Hematopoietic multipotent progenitor cell treated with erythropoietin and hydrocortisone succinate and interleukin-3 and kit ligand, for 15 days (in vitro differentiated cells): ENCODE results near the gene ATF7.
A peak's percentile ranks its signal among the peaks of the same experiment; 100 is the strongest.
"Not testable (repeated sequence)": the region's sequence is repeated elsewhere in the genome, so short reads cannot be mapped to it uniquely, and the experiment has no call there.

Experiments used
- DNase-seq: peaks from one replicate; pipeline ENCODE4 v3.0.0-alpha.2; 2015; ENCODE audit warnings: low spot score

Gene ATF7

DNA sequence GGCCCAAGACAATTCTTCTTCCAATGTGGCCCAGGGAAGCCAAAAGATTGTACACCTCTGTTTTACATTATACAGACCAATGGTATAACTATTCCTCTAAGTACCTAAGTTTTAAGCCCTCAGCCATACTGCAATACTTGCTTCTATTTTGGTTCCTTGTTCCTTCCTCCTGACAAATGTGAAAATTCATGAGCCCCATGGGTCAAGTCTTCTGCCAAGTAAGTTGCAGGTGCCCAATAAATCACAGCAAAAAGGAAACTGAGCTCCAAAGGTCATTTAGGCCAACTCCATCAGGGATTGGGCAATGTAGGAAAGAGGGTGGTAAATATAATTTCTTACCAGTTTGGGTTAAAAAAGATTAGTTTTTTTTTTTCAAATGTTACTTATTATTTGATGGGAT lies 61.2 kb downstream of the ATF7 start:
- DNase-seq, result no peak

DNA sequence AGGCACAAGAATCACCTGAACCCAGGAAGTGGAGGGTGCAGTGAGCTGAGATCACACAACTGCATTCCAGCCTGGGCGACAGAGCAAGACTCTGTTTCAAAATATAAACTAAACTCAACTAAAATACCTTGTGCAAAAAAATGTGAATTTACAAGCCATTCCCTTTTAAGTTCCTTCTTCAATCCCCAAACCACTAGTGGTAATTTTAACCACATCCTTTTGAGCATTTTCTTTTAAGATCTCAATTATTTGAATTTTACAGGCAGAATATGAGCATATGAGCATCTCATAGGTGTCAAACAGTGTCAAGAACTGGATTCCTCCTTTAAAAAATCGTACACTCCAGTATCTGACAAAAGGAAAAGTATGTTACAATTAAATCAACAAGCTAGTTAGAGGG lies 61.9 kb downstream of the ATF7 start:
- DNase-seq, result no peak

DNA sequence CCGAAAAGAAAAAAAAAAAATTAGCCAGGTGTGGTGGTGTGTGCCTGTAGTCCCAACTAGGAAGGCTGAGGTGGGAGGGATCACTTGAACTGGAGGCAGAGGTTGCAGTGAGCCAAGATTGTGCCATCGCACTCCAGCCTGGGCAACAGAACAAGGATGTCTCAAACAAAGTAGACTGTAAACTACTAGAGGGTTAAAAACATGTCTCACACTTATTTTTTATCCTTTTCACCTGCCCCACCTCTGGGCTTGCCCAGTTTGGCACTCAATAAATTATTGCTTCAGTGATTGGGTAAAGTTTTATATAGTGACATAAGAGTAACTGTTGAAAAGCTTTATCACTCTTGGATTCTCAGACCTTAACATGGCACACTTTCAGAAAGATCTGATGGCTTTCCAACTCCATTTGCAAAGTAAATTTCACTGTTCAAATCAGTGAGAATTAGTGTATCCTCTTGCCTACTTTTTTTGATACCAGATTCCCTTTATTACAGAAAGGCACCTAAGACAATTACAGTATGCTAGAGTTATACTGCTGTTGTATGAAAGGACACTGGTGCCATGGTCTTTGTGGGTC lies 62.6 kb downstream of the ATF7 start:
- DNase-seq, result no peak

DNA sequence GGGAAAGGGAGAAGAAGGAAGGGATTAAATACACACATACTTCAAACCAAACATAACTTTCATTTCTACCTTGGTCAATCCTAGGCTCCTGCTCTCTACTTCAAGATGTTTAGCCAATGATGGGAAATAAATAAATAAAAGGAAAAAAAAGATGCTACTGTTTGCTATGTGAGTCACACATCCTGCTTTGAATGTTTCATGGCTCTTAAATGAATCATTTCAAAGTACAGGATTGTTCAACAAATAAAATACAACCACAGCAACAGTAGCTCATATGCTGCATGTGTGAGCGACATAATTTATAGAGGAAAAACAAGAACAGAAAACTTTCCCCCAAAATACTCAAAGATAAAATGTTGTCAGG lies 64.6 kb downstream of the ATF7 start:
- no peak for DNase-seq

DNA sequence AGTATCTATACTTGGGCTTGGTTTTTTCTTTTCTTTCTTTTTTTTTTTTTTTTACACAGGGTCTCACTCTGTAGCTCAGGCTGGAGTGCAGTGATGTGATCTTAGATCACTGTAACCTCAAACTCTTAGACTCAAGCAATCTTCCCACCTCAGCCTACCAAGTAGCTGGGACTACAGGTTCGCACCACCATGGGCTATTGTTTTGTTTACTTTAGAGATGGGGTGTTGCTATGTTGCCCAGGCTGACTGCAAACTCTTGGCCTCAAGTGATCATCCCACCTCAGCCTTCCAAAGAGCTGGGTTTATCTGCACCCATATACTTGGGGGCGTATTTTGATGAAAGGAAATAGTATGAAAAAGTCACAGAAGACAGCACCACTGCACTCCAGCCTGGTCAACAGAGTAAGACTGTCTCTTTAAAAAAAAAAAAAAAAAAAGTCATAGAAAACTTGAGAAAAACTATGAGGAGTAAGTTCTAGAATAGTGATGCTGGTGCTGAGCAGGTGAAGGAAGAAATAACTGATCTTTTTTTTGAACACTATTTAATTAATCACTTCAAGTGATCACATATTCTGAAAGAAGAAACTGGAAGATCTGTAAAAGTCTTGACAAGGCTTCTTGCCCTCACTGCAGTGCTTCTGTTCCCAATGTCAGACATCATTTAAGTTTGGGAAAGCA lies 65.1 kb downstream of the ATF7 start:
- DNase-seq, result no peak

- no peak for DNase-seq
These were observed 65.8 kb downstream of the ATF7 start for GRCh38 chr12:53560351-53560750.

- DNase-seq, result no peak
These were observed 67.6 kb downstream of the ATF7 start for GRCh38 chr12:53558631-53559030.

DNA sequence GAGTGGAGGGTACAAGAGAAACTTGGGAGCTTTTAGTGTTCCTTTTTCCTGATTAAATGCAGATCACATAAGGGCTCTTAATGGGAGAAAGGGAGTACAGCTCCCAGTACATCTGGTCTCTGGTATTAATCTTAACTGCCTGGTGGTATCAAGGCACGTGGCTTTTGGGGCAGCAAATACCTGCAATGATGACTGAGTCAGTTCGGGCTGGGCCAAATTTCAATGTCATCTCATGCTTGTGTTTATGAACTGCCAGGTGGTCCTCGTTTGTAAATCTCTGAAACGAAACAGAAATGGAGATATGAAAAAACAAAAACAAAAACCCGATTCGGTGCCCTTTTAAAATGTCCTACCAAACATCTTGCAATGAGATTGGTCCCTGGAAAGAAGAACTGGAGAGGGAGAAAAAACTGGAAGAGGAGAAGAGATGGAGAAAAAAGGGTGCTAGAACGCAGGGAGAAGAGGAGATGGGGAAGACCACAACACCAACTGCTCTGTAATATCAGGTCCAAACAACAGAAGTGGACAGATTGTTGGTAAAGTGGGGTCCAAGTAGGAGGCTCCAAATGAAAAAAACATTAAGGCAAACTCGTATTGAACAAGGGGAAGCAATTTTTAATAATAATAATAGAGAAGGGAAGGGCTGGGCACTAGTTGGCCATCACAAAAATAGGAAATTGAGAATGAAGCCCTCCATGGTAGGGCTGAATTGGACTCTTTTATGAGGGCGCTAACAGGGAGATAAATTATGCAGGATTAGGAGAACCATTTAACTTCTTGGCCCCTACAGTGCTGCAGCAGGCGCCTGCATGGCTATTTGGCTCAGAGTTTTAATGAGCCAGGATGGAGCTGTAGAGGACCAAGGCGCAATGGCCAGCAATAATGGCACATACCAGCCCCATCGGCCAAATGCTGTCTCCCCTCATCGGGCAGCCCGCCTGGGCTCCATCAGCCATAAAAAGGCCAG lies 73.5 kb downstream of the ATF7 start:
- no peak for DNase-seq

GRCh38 chr12:53551889-53552291 lies 74.3 kb downstream of the ATF7 start:
- DNase-seq, result no peak

DNA sequence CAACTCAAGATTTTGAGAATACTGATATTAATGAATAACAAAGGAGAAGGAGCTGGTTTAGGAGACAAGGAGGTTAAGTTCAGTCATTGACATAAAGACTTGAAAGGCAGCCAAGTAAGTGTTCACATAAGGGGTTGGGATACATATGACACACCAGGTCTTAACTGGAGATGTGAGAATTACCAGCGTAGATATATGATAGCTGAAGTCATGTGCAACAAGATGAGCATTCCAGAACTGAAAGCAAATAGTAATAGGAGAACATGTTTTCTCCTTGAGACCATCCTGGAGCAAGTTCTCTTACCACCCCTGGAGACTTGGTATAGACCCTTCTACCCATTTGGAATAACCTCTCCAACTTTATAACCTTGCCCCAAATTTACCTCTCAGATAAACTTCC lies 75.6 kb downstream of the ATF7 start:
- no peak for DNase-seq

DNA sequence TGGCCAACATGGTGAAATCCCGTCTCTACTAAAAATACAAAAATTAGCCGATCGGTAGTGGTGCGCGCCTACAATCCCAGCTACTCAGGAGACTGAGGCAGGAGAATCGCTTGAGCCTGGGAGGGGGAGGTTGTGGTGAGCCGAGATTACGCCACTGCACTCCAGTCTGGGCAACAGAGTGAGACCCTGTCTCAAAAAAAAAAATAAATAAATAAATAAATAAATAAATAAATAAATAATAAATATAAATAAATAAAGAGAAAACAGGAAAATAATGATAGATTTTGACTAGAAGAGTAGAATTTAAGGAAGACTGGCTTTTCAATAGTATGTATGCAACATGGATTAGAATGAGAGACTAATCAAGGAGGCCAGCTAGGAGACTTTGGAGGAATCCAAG lies 76.1 kb downstream of the ATF7 start:
- not testable (repeated sequence) for DNase-seq

GRCh38 chr12:53548354-53548753 lies 77.8 kb downstream of the ATF7 start:
- not testable (repeated sequence) for DNase-seq

DNA sequence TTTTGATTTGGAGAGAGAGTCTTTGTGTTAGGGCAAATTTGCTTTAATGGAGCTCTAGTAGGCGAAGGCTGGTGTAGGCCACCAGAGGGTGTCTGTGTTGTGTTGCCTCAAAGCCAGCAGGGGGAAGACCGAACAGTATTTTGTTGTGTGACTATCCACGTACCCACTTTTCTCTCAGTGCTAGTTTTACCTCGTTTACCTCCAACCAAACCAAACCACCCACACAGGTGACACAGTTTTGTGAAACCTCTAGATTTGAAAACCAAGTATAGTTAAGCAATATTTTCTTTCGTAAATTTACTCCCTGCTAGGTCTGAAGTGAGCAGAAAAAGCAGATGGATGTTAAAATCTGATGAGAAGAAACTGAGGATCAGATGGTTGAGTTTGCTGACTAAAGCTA lies 82.6 kb downstream of the ATF7 start:
- DNase-seq, result peak; percentile 35

DNA sequence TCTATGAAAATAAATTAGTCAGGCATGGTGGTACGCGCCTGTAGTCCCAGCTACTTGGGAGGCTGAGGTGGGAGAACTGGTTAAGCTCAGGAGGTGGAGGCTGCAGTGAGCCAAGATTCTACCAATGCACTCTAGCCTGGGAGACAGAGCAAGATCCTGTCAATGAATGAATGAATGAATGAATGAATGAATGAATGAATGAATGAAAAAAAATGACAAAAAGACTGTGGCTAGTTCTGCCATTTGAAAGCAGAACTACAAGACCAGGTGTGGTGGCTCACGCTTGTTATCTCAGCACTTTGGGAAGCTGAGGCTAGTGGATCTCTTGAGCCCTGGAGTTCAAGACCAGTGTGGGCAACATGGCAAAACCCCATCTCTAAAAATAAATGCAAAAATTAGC lies 86.7 kb downstream of the ATF7 start:
- no peak for DNase-seq

GRCh38 chr12:53538209-53538689 lies 87.9 kb downstream of the ATF7 start:
- no peak for DNase-seq

- no peak for DNase-seq
These were observed 89.2 kb downstream of the ATF7 start for GRCh38 chr12:53536962-53537361.

GRCh38 chr12:53533471-53533870 lies 92.7 kb downstream of the ATF7 start:
- no peak for DNase-seq

DNA sequence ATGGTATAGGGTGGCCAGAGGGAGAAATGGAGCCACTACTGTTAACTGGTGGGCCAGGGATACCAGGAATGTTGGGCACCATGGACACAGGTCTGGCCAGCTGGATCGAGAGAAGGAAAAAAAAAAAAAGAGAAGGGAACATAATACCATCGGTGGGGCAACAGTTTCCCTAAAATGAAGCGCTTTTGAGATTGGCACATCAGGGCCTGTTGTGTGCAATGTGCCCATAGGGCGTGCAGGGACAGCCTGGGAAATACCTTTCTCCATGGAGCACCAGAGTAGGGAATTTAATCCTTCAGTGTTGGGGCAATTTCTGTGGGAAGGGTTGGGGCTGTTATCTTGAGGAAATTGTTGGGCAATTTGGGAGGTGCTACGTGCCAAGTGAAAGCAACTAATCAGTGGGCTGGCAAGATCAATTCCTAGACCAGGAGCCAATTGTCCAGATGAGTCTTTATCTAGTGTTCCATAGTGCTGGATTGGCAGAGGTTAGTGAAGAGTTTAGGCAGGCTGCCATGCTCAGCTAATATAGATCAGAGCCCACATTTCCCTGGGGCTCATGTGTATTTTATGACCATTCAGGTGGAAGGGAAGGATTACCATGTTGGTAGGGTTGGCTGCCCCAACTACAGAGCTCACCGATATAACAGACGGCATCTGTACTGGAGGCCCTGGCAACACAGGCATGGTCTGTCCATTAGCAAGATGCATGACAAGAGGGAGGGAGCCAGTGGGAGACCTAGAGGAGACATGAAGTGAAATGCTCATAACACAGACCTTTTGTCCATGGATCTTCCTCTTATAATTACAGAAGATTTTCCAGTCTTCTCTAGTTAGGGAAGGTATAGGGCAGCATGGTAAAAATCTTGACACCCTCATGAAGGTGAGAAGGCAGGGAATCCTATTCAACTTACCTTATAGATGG lies 93.4 kb downstream of the ATF7 start:
- DNase-seq, result no peak

DNA sequence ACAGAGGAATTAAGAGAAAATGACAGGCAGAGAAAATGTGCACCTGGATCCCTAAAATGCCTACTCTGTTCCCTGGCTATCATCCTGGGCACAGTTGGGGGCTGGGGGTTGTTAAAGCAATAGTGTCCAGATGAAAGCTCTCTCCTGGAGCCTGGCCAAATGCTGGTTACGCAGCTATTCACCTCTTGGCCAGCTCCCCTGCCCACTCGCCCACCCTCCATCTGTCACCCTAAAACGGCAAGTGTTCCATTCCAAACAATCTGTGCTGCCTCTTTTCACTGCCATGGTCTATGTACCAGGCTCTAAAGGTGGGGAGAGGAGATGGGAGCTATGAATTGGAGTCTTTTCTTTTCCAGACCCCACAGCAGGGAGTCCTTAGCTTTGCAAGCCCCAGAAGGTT lies 94.2 kb downstream of the ATF7 start:
- DNase-seq, result no peak

- no peak for DNase-seq
These were observed 95.3 kb downstream of the ATF7 start for GRCh38 chr12:53530920-53531319.

GRCh38 chr12:53530061-53530460 lies 96.1 kb downstream of the ATF7 start:
- DNase-seq, result no peak

DNA sequence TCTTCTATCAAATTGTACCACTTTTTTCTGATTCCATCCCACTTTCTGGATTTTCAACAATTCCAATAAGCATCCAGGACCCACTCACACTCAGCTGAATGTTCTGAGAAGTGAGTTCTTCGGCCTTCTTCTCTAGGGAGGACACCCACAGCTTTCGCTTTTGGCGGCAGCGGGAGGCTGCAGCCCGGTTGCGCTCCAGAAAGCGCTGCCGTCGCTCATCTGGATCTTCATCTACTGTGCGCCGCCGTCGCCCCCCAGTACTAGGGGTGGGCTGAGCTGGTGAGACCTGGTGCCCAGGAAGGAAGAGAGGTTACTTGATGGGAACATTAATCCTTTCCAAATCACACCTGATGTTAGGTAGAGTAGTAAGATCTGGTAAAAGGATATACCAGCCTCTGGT lies 101.7 kb downstream of the ATF7 start:
- DNase-seq, result no peak
